GM20431 (cell line): ENCODE measurements around the gene CLASRP.
"Not testable (repeated sequence)": the region's sequence is repeated elsewhere in the genome, so short reads cannot be mapped to it uniquely, and the experiment has no call there.

Source experiments
- in situ Hi-C: fragments of 300-500 bp; cut with MseI, MboI; formaldehyde crosslinking; loops from one replicate; pipeline ENCODE4 v1.15.0; 2020; ENCODE audit warnings: low sequenced_read_pairs; ENCODE audit not compliant: unreplicated experiment

Gene CLASRP

GRCh38 chr19:45038931-45039893 lies at the start of gene CLASRP:
TSS of gene CLASRP (plus strand) at chr19:45039045. CDS start at chr19:45040213, 1,168 bp downstream.
- in situ Hi-C loops: no loop called here

GRCh38 chr19:44990459-44990858 lies 48.4 kb upstream of the CLASRP start:
- in situ Hi-C loops: no loop called here

GRCh38 chr19:44990966-44991365 lies 47.9 kb upstream of the CLASRP start:
- in situ Hi-C loops: no loop called here

- in situ Hi-C loops: no loop called here
These were observed 46.3 kb upstream of the CLASRP start for GRCh38 chr19:44992336-44993163.

- in situ Hi-C loops: no loop called here
These were observed 45.3 kb upstream of the CLASRP start for GRCh38 chr19:44993526-44993925.

GRCh38 chr19:44993926-44994537 lies 44.8 kb upstream of the CLASRP start:
- in situ Hi-C loops: no loop called here

GRCh38 chr19:44998025-44998424 lies 40.8 kb upstream of the CLASRP start:
- in situ Hi-C loops: no loop called here

GRCh38 chr19:44999131-44999925 lies 39.5 kb upstream of the CLASRP start:
- in situ Hi-C loops: not testable (repeated sequence)

- in situ Hi-C loops: not testable (repeated sequence)
These were observed 38.2 kb upstream of the CLASRP start for GRCh38 chr19:45000665-45001064.

- in situ Hi-C loops: no loop called here
These were observed 37.6 kb upstream of the CLASRP start, which contains the start of gene RELB for GRCh38 chr19:45001087-45001739. TSS of gene RELB (plus strand) at chr19:45001464. CDS start at chr19:45001580, 116 bp downstream.

GRCh38 chr19:45003485-45003884 lies 35.4 kb upstream of the CLASRP start:
- in situ Hi-C loops: no loop called here

- in situ Hi-C loops: no loop called here
These were observed 33.1 kb upstream of the CLASRP start for GRCh38 chr19:45005787-45006186.

GRCh38 chr19:45008552-45008951 lies 30.3 kb upstream of the CLASRP start:
- in situ Hi-C loops: no loop called here

GRCh38 chr19:45009625-45010255 lies 29.1 kb upstream of the CLASRP start:
- in situ Hi-C loops: no loop called here

- in situ Hi-C loops: no loop called here
These were observed 28.5 kb upstream of the CLASRP start for GRCh38 chr19:45010306-45010705.

- in situ Hi-C loops: no loop called here
These were observed 26.9 kb upstream of the CLASRP start for GRCh38 chr19:45011959-45012358.

GRCh38 chr19:45016388-45017314 lies 22.2 kb upstream of the CLASRP start:
- in situ Hi-C loops: no loop called here

GRCh38 chr19:45019187-45019586 lies 19.7 kb upstream of the CLASRP start:
- in situ Hi-C loops: no loop called here
